Measurements from ENCODE around the gene LTBP3. TPM values are rescaled to one million over a fixed set of nuclear protein-coding genes. Genes with fewer than 3 reads are reported as not detected.

Gene LTBP3
- polyA plus RNA-seq, 1 of the 3 experiments (the other 2 are of a cell fraction), result 167 TPM

DNA sequence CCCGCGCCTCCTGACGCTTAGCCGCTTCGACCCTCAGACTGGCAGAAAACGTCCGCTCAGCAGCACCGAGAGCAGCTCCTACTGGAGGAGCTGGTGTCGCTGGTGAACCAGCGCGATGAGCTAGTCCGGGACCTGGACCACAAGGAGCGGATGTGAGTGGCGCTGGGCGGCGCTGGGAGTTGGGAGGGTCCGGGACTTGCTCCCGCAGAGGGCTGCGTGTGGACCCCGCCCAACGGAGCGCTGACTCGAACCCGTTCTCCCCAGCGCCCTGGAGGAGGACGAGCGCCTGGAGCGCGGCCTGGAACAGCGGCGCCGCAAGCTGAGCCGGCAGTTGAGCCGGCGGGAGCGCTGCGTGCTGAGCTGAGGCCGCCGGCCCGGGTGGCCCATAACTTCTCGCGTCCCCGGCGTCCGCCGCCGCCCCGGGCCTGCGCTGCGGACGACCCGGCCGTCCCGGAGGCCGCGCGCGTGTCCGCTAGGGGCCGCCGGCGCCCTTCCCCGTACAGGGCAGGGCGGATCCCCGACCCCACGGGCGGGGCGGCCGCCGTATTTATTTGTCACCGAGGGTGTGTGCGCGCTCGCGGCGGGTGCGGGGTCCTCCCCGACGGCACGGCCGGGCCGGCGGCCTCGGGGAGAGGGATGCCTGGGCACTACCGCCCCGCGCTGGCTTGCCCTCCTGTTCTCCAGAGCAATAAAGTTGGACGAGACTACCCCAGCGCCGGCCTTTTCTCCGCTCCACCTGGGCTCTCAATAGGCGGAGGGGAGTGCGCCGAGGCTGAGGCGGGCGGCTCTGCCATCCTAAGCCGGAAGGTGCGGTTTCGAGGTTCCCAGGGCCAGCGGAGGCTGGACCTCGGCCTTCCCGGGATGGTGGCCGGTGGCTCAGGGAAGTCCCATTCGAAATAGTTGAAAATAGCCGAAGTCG is 34.0 kb upstream of the LTBP3 start:
- H3K27ac ChIP-seq (ENCODE audit: low read depth in 2 of 2, low read length in 1 of 2), result no peak overlapping the region
- no peak overlapping the region for H3K4me2 ChIP-seq
- no peaks in the 10 kb centered on the region for H3K9me3 ChIP-seq
- CTCF ChIA-PET, result interaction anchor here (0.8 to 12.8 kb wide), 9 partner anchors 13 to 427 kb away, joined by 3 to 216 read pairs (median 4); partner anchors contain the start of genes EHBP1L1 and FAM89B
- H3K9me2 ChIP-seq, result no peaks in the 10 kb centered on the region
- no peak overlapping the region for H3K4me3 ChIP-seq (ENCODE audit: low read depth in 2 of 2, low read length in 1 of 2)
- no peaks in the 10 kb centered on the region for H3K79me2 ChIP-seq (ENCODE audit: insufficient read depth)
- WGBS (ENCODE audit: low lambda C conversion rate), result 97% methylated on average over 55 of the region's 106 CpGs
- no peaks in the 10 kb centered on the region for H3K27me3 ChIP-seq (ENCODE audit: insufficient read depth)
- H3F3A ChIP-seq (replicated peaks; ENCODE audit: insufficient read depth), result peaks cover 9% of the 10 kb centered on the region
- peaks cover 0 to 12% of the 10 kb centered on the region in 2 experiments; a peak in 1 of 4 replicates for H3K4me1 ChIP-seq (ENCODE audit: control insufficient read depth in 1 of 2, insufficient read depth in 2 of 2, low read depth in 1 of 2, low read length in 1 of 2)
- H3K36me3 ChIP-seq (replicated peaks in 1 of 2; ENCODE audit: control insufficient read depth in 1 of 2, insufficient read depth in 2 of 2, low read length in 1 of 2), result peaks cover 0 to 23% of the 10 kb centered on the region in 2 experiments
- POLR2A ChIA-PET, result interaction anchor here (1.2 kb wide), 1 partner anchor 19 kb away, joined by 4 read pairs; the partner anchor contains the start of gene FAM89B
- DNase-seq, result no peak
- H3K9ac ChIP-seq, result no peak overlapping the region
- TF ChIP-seq RXRA (IDR thresholded peaks at IDR 0.05; ENCODE audit: borderline replicate concordance, low read depth), result no peak
- TF ChIP-seq YY1 (IDR thresholded peaks at IDR 0.05; ENCODE audit: low read depth), result no peak
- TF ChIP-seq, protein P1, sequence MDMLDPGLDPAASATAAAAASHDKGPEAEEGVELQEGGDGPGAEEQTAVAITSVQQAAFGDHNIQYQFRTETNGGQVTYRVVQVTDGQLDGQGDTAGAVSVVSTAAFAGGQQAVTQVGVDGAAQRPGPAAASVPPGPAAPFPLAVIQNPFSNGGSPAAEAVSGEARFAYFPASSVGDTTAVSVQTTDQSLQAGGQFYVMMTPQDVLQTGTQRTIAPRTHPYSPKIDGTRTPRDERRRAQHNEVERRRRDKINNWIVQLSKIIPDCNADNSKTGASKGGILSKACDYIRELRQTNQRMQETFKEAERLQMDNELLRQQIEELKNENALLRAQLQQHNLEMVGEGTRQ (IDR thresholded peaks at IDR 0.05; ENCODE audit: borderline replicate concordance, low read depth, low read length), result no peak
- TF ChIP-seq, protein P2, sequence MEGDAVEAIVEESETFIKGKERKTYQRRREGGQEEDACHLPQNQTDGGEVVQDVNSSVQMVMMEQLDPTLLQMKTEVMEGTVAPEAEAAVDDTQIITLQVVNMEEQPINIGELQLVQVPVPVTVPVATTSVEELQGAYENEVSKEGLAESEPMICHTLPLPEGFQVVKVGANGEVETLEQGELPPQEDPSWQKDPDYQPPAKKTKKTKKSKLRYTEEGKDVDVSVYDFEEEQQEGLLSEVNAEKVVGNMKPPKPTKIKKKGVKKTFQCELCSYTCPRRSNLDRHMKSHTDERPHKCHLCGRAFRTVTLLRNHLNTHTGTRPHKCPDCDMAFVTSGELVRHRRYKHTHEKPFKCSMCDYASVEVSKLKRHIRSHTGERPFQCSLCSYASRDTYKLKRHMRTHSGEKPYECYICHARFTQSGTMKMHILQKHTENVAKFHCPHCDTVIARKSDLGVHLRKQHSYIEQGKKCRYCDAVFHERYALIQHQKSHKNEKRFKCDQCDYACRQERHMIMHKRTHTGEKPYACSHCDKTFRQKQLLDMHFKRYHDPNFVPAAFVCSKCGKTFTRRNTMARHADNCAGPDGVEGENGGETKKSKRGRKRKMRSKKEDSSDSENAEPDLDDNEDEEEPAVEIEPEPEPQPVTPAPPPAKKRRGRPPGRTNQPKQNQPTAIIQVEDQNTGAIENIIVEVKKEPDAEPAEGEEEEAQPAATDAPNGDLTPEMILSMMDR (IDR thresholded peaks at IDR 0.05), result no peak
- no peaks in the 10 kb centered on the region for H4K20me1 ChIP-seq (ENCODE audit: insufficient read depth)
- H2AFZ ChIP-seq (ENCODE audit: low read depth), result no peak overlapping the region

DNA sequence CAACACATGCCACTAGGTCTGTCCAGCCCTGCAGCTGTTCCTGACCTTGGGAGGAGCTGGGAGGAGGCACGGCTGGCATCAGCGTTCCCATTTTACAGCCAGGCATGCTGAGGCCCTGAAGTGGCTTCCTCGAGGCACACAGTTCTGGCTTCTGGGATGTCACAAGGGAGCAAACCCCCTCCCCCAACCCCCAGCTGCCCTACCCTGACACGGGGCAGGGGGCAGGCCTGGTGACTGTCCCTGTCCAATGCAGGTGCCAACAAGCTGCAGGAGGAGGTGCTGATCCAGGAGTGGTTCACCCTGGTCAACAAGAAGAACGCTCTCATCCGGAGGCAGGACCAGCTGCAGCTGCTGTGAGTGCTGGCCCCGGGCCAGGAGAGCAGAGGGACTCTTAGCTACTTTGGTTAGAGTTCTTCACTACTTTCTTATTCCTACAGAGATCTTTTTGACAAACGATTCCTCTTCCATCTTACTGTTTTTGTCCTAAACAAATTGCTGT is 32.1 kb upstream of the LTBP3 start:
- peaks cover 0 to 23% of the 10 kb centered on the region in 2 experiments for H3K36me3 ChIP-seq (replicated peaks in 1 of 2; ENCODE audit: control insufficient read depth in 1 of 2, insufficient read depth in 2 of 2, low read length in 1 of 2)
- H3K4me1 ChIP-seq (ENCODE audit: control insufficient read depth in 1 of 2, insufficient read depth in 2 of 2, low read depth in 1 of 2, low read length in 1 of 2), result peaks cover 0 to 19% of the 10 kb centered on the region in 2 experiments; a peak in 1 of 4 replicates
- DNase-seq, result no peak
- no peaks in the 10 kb centered on the region for H3K9me2 ChIP-seq
- no peaks in the 10 kb centered on the region for H3K9me3 ChIP-seq
- 0 out of 2 replicates have a peak, but pooled peaks cover 3% of the 10 kb centered on the region for H4K20me1 ChIP-seq (ENCODE audit: insufficient read depth)
- H3K4me2 ChIP-seq, result no peak overlapping the region
- ChIA-PET POLR2A (interaction anchor here (0.9 to 1.4 kb wide), 2 partner anchors 14 to 16 kb away, joined by 3 to 4 read pairs; no protein-coding TSS in a partner anchor), CTCF (interaction anchor here (1.1 to 12.8 kb wide), 5 partner anchors 9 to 49 kb away, joined by 3 to 216 read pairs (median 8); partner anchors contain the start of genes EHBP1L1 and FAM89B)
- no peak overlapping the region for H3K9ac ChIP-seq
- no peak overlapping the region for H2AFZ ChIP-seq (ENCODE audit: low read depth)
- H3K4me3 ChIP-seq (ENCODE audit: low read depth in 2 of 2, low read length in 1 of 2), result no peak overlapping the region
- no peaks in the 10 kb centered on the region for H3K79me2 ChIP-seq (ENCODE audit: insufficient read depth)
- no peak overlapping the region for H3K27ac ChIP-seq (ENCODE audit: low read depth in 2 of 2, low read length in 1 of 2)
- no peaks in the 10 kb centered on the region for H3K27me3 ChIP-seq (ENCODE audit: insufficient read depth)
- TF ChIP-seq EP300 (IDR thresholded peaks at IDR 0.05; ENCODE audit: borderline replicate concordance in 1 of 2, low read depth in 1 of 2, low read length in 1 of 2) (no peak), NFIC (IDR thresholded peaks at IDR 0.05; ENCODE audit: borderline replicate concordance) (0 out of 2 replicates have a peak, but pooled peaks have one; percentile 8)
- peaks cover 15% of the 10 kb centered on the region for H3F3A ChIP-seq (replicated peaks; ENCODE audit: insufficient read depth)
- 84% methylated on average over 2 of the region's 8 CpGs for WGBS (ENCODE audit: low lambda C conversion rate)
